Caco-2 (cell line): ENCODE data around the gene RPL32. TPM values are rescaled to one million over a fixed set of nuclear protein-coding genes. Genes with fewer than 3 reads are reported as not detected.

Experiments used
- BruUV-seq: library from RNA; stranded (reverse); fragments of 400-500 nt; replicated peaks from 2 replicates; lab custom pipeline; 2021; lab: Mats Ljungman, UMichigan
- CTCF ChIA-PET: fragments of 300-600 bp; sonication (Branson Sonifier 250); formaldehyde crosslinking; loops from one replicate; lab custom pipeline; 2022; ENCODE audit warnings: antibody characterized with exemption; lab: Charles Lee
- POLR2A ChIA-PET: fragments of 300-600 bp; sonication (Branson Sonifier 250); formaldehyde crosslinking; loops from one replicate; lab custom pipeline; 2022; ENCODE audit warnings: antibody characterized with exemption; lab: Charles Lee
- DNase-seq, 2 experiments: peaks; one replicate each; pipeline versions ENCODE4 v3.0.0 to v3.0.0-alpha.2; 2020 to 2022
- H3K27me3 ChIP-seq: replicated peaks from 2 replicates; pipeline ENCODE4 v1.6.0; 2011; ENCODE audit warnings: low read length; ENCODE audit not compliant: control insufficient read depth, insufficient read depth
- H3K36me3 ChIP-seq: 2 replicates; pipeline ENCODE4 v1.5.1; 2011; ENCODE audit warnings: low read length; ENCODE audit not compliant: control insufficient read depth, insufficient read depth
- H3K4me1 ChIP-seq: fragments of 250-450 bp; sonication (Bioruptor Pico); 2 replicates; pipeline ENCODE4 v1.5.1; 2020; ENCODE audit warnings: mild to moderate bottlenecking
- H3K4me3 ChIP-seq: 2 replicates; pipeline ENCODE4 v1.5.1; 2011; ENCODE audit warnings: low read depth, mild to moderate bottlenecking, control low read depth, low read length
- H3K9me3 ChIP-seq: fragments of 250-450 bp; sonication (Bioruptor Pico); 2 replicates; pipeline ENCODE4 v1.5.1; 2020; ENCODE audit warnings: mild to moderate bottlenecking, moderate library complexity
- H3K27ac Mint-ChIP-seq: one replicate; pipeline ENCODE4 v1.8.0; 2022; ENCODE audit warnings: mixed read lengths; ENCODE audit not compliant: unreplicated experiment
- H3K27me3 Mint-ChIP-seq: one replicate; pipeline ENCODE4 v1.8.0; 2022; ENCODE audit warnings: mixed read lengths; ENCODE audit not compliant: insufficient read depth, unreplicated experiment
- H3K36me3 Mint-ChIP-seq: one replicate; pipeline ENCODE4 v1.8.0; 2022; ENCODE audit warnings: mild to moderate bottlenecking, mixed read lengths; ENCODE audit not compliant: insufficient read depth, unreplicated experiment
- H3K4me1 Mint-ChIP-seq: one replicate; pipeline ENCODE4 v1.8.0; 2022; ENCODE audit warnings: low read depth, mixed read lengths; ENCODE audit not compliant: unreplicated experiment
- H3K4me3 Mint-ChIP-seq: one replicate; pipeline ENCODE4 v1.8.0; 2022; ENCODE audit warnings: mild to moderate bottlenecking, moderate library complexity, mixed read lengths; ENCODE audit not compliant: unreplicated experiment
- H3K9me3 Mint-ChIP-seq: one replicate; pipeline ENCODE4 v1.8.0; 2022; ENCODE audit warnings: mixed read lengths; ENCODE audit not compliant: unreplicated experiment
- CTCF ChIP-seq, 2 experiments: fragments of 200-600 bp in 1 of 2; IDR thresholded peaks; 1 replicate in 1 of 2; 2 replicates in 1 of 2; pipeline versions ENCODE4 v1.5.1 to v1.8.0; 2011 to 2022; ENCODE audit warnings: antibody characterized with exemption in 1 of 2, control low read depth in 1 of 2, inconsistent platforms in 1 of 2, low read depth in 1 of 2, low read length in 1 of 2, mild to moderate bottlenecking in 1 of 2, moderate library complexity in 1 of 2; ENCODE audit not compliant: insufficient read depth in 1 of 2, severe bottlenecking in 1 of 2, unreplicated experiment in 1 of 2
- intact Hi-C: fragments of 100-400 bp; cut with micrococcal nuclease; formaldehyde crosslinking; loops from one replicate; pipeline ENCODE4 v1.10.0; 2022; ENCODE audit not compliant: unreplicated experiment
- total RNA-seq: library from RNA; stranded (reverse); gene quantifications from 2 replicates; pipeline ENCODE4 v1.2.3, GENCODE V29; 2022

RPL32 gene
- total RNA-seq, 1 experiment from 2014 or later: 1,713 TPM

- ChIA-PET CTCF (no interaction called here), POLR2A (interaction anchor here (1.0 kb wide), 1 partner anchor 97 kb away, joined by 8 read pairs; no protein-coding TSS in a partner anchor)
- DNase-seq: no peak
- Histone ChIP-seq H3K27me3 (no peaks in the 10 kb centered on the region), H3K4me1 (peaks cover 5% of the 10 kb centered on the region; the same call in 1 of the 2 replicates), H3K4me3 (no peak overlapping the region), H3K36me3 (no peaks in the 10 kb centered on the region), H3K9me3 (no peaks in the 10 kb centered on the region)
- intact Hi-C loops: no loop called here
- no peak for TF ChIP-seq CTCF (IDR thresholded peaks at IDR 0.05; ENCODE audit: insufficient read depth in 1 of 2, low read depth in 1 of 2, low read length in 1 of 2, severe bottlenecking in 1 of 2, unreplicated experiment in 1 of 2)
- Mint-ChIP-seq H3K27ac (no peak overlapping the region), H3K27me3 (no peaks in the 10 kb centered on the region), H3K4me1 (peaks cover 8% of the 10 kb centered on the region), H3K9me3 (peaks cover 6% of the 10 kb centered on the region), H3K36me3 (no peaks in the 10 kb centered on the region), H3K4me3 (no peak overlapping the region)
- no TSS peak for BruUV-seq
Observed at GRCh38 chr3:12870942-12871341, 29.6 kb upstream of the RPL32 start.

- Mint-ChIP-seq H3K27me3 (no peaks in the 10 kb centered on the region), H3K4me1 (peaks cover 8% of the 10 kb centered on the region), H3K9me3 (peaks cover 21% of the 10 kb centered on the region), H3K36me3 (no peaks in the 10 kb centered on the region), H3K27ac (no peak overlapping the region), H3K4me3 (no peak overlapping the region)
- no peaks in the 10 kb centered on the region for H3K36me3 ChIP-seq
- no peak overlapping the region for H3K4me3 ChIP-seq
- CTCF ChIA-PET: no interaction called here
- TF ChIP-seq CTCF (IDR thresholded peaks at IDR 0.05; ENCODE audit: insufficient read depth in 1 of 2, low read depth in 1 of 2, low read length in 1 of 2, severe bottlenecking in 1 of 2, unreplicated experiment in 1 of 2): no peak
- H3K27me3 ChIP-seq: no peaks in the 10 kb centered on the region
- peak in 1 of 2 experiments; percentile 44 for DNase-seq
- H3K9me3 ChIP-seq: peaks cover 4% of the 10 kb centered on the region; the same call in 1 of the 2 replicates
- H3K4me1 ChIP-seq: peaks cover 5% of the 10 kb centered on the region; the same call in 1 of the 2 replicates
- no TSS peak for BruUV-seq
- intact Hi-C loops: no loop called here
- POLR2A ChIA-PET: no interaction called here
Observed at GRCh38 chr3:12869035-12869621, 27.8 kb upstream of the RPL32 start.

- Mint-ChIP-seq H3K4me3 (peak overlapping the region; percentile 51), H3K36me3 (no peaks in the 10 kb centered on the region), H3K27me3 (no peaks in the 10 kb centered on the region), H3K27ac (no peak overlapping the region), H3K4me1 (peaks cover 8% of the 10 kb centered on the region), H3K9me3 (peaks cover 21% of the 10 kb centered on the region)
- Histone ChIP-seq H3K4me3 (no peak overlapping the region), H3K27me3 (no peaks in the 10 kb centered on the region), H3K9me3 (peaks cover 4% of the 10 kb centered on the region; the same call in 1 of the 2 replicates), H3K36me3 (no peaks in the 10 kb centered on the region), H3K4me1 (peaks cover 5% of the 10 kb centered on the region; the same call in 1 of the 2 replicates)
- intact Hi-C loops: loop anchor here (1.0 kb wide), 3 partner anchors 24 to 127 kb away; no protein-coding TSS in a partner anchor
- peak; percentile 83 to 95 for TF ChIP-seq CTCF (IDR thresholded peaks at IDR 0.05; ENCODE audit: insufficient read depth in 1 of 2, low read depth in 1 of 2, low read length in 1 of 2, severe bottlenecking in 1 of 2, unreplicated experiment in 1 of 2)
- ChIA-PET POLR2A (no interaction called here), CTCF (interaction anchor here (0.7 to 1.4 kb wide), 4 partner anchors 10 to 116 kb away, joined by 5 to 13 read pairs (median 5); no protein-coding TSS in a partner anchor)
- no TSS peak for BruUV-seq
- peak; percentile 84 to 85 for DNase-seq
Observed at GRCh38 chr3:12868039-12869034, 27.0 kb upstream of the RPL32 start.
